Amygdala (tissue), 56 donors: ENCODE measurements around the gene FLNA.

Experiments used
- DNase-seq, 56 donors: peaks; one replicate each; lab custom pipeline; 2025; lab: John Stamatoyannopoulos, UW

The FLNA gene

GRCh38 chrX:154362085-154362742, 12.2 kb downstream of the FLNA start:
- DNase-seq: no peak

DNA sequence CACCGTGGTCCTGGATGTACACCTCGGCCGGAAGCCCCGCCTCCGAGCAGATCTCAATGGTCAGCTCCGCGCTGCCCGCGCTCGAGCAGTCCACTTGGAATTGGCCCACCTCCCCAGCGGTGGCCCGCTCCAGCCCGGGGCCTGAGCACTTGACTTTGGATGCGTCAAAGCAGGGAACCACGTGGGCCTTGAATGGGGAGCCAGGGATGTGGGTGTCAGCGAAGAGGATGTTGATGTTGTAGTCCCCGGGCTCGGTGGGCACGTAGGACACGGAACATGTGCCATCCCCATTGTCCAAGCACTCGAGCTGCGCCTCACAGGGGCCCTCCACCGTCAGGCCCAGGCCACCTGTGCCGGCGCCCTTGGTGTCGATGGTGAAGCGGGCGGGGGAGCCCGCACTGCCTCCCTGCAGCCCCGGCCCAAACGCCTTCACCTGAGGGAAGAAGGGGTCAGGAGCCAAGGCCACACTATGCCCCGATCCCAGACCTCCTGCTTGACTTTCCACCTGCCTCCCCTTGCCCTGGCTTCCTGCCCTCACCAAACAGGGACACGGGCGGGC, 14.2 kb downstream of the FLNA start:
- DNase-seq: no peak

DNA sequence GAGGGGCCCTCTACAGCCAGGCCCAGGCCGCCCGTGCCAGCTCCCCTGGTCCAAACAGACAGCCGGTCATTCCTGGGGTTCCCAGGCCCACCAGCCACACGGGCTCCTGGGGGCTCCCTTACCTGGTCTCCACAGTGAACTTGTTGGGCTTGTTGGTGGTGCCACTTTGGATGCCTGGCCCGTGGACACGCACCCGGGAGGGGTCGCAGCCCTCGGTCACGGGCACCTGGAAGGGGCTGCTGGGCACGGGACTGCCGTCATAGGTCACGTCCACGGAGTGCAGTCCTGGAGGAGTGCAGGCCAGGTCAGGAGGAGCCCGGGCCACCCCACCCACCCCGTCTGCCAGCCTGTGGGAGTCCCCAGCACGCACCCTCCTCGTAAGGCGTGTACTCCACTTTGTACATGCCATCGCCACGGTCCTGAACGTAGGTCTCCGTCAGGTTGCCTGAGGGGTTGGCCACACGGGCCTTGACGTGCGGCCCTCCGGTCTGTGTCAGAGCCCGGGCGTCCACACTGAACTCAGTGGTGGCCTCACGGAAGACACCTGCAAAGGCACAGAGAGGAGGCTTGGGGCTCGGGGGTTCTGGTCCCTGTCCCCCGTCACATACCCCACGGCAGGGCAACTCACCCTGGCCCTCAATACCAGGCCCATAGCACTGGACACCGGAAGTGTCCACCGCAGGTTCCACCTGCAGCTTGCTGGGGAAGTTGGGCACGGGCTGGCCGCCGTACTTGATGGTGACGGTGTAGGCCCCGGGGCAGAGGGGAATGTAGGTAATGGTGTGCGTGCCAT, 14.9 kb downstream of the FLNA start:
- no peak for DNase-seq

DNA sequence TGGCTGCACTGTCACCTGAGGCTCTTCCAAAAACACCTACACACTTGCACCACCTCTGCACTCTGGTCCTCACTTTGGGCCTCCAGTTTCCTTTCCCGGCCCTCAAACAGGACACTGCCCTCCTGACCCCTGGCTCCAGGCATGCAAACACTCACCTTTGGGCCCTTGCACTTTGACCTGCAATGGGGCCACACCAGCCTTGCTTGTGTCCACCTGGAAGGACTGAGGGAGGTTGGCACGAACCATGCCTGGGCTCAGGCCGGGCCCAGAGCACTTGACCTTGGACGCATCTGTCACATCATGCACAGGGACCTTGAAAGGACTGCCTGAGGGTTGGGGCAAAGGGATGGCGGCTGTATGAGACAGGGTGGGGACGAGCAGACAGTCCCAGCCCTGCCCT, 15.6 kb downstream of the FLNA start:
- DNase-seq: no peak

DNA sequence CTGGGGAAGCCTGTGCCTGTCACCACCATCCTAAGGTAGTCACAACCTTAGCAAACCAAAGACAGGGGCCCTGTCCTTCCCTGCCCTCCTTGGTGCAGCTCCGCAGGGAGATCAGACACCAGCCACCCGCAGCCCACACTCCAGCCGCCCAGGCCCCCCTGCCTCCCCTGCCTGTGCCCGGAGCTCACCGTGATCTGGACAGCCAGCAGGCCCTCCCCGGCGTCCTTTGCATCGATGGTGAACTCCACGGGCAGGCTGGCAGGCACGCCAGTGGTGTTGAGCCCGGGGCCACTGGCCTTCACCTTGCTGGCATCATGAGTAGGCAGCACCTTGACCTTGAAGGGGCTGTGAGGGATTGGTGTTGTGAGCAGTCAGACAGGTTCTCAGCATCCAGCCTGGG, 16.4 kb downstream of the FLNA start:
- no peak for DNase-seq

GRCh38 chrX:154357205-154357604, 17.2 kb downstream of the FLNA start:
- DNase-seq: no peak

GRCh38 chrX:154356596-154356995, 17.8 kb downstream of the FLNA start:
- DNase-seq: no peak

DNA sequence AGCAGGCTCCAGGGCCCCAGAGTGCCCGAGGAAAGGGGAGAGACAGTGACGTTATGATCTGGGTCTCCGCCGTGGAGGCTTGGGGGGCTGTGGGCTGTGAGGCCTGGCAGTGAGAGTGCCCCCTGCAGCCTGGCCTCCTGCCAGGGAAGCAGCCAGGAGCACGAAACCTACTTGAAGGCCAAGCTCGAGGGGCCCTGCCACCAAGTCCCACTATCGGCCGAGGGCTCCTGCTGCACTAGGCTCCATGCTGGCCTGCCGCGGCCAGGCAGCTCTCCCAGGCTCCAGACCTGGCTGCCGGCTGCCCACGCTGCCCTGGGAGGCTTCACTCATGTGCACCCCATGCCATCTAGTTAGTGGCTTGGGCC, 18.7 kb downstream of the FLNA start:
- peak in 1 of 56 donors; percentile 16 for DNase-seq

DNA sequence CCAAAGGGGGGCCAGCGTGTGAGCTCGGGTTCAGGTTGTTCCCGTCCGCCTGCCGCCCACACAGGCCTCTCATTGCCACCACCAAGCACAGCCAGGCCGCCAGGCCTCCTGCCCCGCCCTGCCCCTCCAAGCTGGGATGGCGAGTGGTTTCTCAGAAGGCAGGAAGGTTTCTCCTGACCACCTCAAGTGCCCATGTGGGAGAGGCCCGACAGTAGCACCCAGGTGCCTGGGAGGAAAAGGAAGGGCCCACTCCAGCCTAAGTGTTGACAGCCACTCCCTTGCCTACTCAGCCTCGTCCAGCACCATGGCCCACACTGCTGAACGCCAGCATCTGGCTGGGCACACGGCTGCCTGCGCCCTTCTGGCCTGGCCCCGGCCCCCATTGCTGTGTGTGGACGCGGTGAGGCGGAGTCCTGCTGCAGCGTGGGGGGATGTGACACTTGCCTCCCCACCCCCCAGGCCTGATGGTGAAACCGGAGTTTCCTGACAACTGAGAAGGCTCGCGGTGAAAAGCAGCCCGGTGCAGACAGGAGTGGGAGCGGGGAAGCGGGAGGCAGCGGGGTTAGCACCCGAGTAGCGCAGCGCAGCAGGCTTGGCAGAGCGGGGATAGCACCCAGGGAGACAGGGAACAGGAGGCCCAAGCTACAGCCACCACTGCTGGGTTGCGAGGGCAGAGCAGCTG, 19.2 kb downstream of the FLNA start:
- no peak for DNase-seq

GRCh38 chrX:154354516-154354915, 19.9 kb downstream of the FLNA start:
- DNase-seq: no peak

- DNase-seq: no peak
Observed at GRCh38 chrX:154354013-154354412, 20.4 kb downstream of the FLNA start.

DNA sequence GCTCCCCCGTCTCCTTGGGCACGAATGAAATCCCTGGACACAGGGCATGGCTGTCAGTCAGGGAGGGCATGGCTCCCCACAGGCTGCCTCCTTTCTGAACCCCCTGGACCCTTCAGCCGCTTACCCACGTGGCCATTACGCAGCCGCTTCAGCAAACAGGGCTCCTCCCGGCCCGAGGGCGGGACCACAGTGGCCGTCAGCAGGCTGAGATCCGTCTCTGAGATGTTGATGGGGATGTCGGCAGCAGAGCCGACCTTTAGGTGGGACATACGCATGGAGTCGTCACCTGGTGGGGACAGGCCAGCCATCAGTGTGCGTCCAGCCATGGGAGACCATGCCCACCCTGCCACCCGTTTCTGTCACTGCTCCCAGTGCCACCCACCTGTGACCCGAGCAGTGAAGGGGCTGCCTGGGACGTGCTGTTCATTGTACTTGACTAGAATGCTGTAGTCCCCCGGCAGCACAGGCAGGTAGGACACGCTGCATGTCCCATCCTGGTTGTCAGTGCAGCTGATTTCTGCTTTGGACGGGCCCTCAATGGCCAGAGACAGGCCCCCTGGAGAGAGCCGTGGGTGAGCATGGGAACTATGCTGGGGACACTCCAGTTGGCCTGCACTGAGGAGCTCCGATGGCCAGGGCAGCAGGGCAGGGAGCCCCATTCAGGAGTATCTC, 21.1 kb downstream of the FLNA start:
- DNase-seq: no peak

DNA sequence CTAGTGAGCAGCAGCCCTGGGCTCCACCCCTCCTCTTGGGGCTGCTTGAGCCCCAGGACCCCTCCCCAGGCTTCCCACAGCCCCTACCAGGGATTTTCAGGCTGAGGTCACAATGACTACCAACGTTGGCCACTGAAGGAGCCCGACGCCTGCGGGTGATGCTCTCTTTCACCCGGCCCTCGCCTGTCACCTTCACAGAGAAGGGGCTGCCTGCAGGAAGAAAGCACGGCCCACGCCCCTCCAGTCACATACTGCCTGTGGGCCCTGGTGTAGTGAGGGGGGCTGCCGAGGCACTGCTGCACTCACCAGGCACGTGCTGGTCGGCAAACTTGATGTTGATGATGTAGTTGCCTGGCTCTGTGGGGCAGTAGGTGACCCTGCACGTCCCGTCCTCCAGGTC, 22.0 kb downstream of the FLNA start:
- DNase-seq: no peak

- no peak for DNase-seq
Observed at GRCh38 chrX:154352012-154352401, 22.4 kb downstream of the FLNA start.

GRCh38 chrX:154351183-154352011, 23.0 kb downstream of the FLNA start:
- no peak for DNase-seq

- DNase-seq: no peak
Observed at GRCh38 chrX:154350429-154351182, 23.8 kb downstream of the FLNA start.

DNA sequence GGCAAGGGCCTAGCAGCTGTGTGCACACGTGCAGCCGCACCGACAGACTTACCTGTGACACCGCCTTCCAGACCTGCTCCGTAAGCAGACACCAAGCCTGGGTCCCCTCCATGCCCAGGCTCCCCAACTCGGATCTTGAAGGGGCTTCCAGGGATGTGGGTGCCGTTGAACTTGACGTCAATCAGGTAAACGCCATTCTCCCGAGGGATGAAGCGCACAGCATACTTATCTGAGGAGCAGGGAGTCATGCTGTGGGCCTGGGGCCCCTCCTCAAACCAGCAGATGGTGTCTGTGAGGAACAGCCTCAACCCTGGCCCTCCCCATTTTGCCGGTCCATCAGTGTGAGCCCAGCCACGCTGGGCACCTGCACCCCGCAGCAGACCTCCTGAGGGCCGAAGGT, 24.5 kb downstream of the FLNA start:
- DNase-seq: no peak

GRCh38 chrX:154349359-154349935, 25.0 kb downstream of the FLNA start:
- no peak for DNase-seq
